ENCODE results near the gene FAM98B. TPM values are rescaled to one million over a fixed set of nuclear protein-coding genes. Genes with fewer than 3 reads are reported as not detected.

The FAM98B gene
- total and polyA plus RNA-seq, 2 experiments from 2014 or later: 10.1 to 32.5 TPM

DNA sequence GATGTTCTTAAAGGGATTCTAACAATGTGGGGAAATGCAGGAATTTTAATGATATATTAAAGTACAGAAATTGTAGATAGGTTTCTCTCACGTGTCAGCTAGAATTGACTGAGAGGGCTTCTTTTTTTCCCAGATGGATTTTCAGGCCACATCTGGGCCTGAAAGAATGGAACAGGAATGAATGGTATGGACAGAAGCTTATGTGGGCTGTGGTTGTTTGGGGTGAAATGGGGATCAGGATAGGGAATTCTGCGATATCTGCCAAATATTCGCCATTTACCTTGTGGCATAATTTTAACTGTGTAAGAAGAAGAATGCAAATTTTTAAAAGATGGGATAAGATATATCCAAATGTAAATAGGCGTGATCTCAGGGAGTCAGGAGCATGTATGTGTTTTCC lies 45.4 kb upstream of the FAM98B start:
- Mint-ChIP-seq H3K4me1 (peaks cover 3% of the 10 kb centered on the region; the same call in 1 of the 3 replicates), H3K36me3 (ENCODE audit: low read depth) (no peaks in the 10 kb centered on the region), H3K9me3 (peaks cover 5% of the 10 kb centered on the region; the same call in 1 of the 3 replicates), H3K4me3 (no peak overlapping the region), H3K27ac (no peak overlapping the region), H3K27me3 (ENCODE audit: insufficient read depth, low read depth, poor library complexity) (no peaks in the 10 kb centered on the region)
- no peak overlapping the region for H2AFZ ChIP-seq
- TF ChIP-seq JUNB (IDR thresholded peaks at IDR 0.05; ENCODE audit: unreplicated experiment) (no peak), EZH2 (IDR thresholded peaks at IDR 0.05; ENCODE audit: low read depth, unreplicated experiment) (no peak), NANOG (IDR thresholded peaks at IDR 0.05; ENCODE audit: borderline replicate concordance) (no peak), ZNF331 (CRISPR knock-in tag; IDR thresholded peaks at IDR 0.05; ENCODE audit: low read depth) (no peak), ZNF114 (CRISPR knock-in tag; IDR thresholded peaks at IDR 0.05) (no peak), POLR2AphosphoS5 (IDR thresholded peaks at IDR 0.05; ENCODE audit: low read depth) (no peak), STAT1 (IDR thresholded peaks at IDR 0.05; ENCODE audit: unreplicated experiment) (no peak), CREB1 (CRISPR knock-in tag; IDR thresholded peaks at IDR 0.05; ENCODE audit: low read depth) (no peak), EZH2phosphoT487 (IDR thresholded peaks at IDR 0.05; ENCODE audit: unreplicated experiment) (no peak)
- TF ChIP-seq, protein P1, sequence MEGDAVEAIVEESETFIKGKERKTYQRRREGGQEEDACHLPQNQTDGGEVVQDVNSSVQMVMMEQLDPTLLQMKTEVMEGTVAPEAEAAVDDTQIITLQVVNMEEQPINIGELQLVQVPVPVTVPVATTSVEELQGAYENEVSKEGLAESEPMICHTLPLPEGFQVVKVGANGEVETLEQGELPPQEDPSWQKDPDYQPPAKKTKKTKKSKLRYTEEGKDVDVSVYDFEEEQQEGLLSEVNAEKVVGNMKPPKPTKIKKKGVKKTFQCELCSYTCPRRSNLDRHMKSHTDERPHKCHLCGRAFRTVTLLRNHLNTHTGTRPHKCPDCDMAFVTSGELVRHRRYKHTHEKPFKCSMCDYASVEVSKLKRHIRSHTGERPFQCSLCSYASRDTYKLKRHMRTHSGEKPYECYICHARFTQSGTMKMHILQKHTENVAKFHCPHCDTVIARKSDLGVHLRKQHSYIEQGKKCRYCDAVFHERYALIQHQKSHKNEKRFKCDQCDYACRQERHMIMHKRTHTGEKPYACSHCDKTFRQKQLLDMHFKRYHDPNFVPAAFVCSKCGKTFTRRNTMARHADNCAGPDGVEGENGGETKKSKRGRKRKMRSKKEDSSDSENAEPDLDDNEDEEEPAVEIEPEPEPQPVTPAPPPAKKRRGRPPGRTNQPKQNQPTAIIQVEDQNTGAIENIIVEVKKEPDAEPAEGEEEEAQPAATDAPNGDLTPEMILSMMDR (conservative IDR thresholded peaks at IDR 0.05; ENCODE audit: low read depth in 2 of 2): no peak
- TF ChIP-seq, protein P2, sequence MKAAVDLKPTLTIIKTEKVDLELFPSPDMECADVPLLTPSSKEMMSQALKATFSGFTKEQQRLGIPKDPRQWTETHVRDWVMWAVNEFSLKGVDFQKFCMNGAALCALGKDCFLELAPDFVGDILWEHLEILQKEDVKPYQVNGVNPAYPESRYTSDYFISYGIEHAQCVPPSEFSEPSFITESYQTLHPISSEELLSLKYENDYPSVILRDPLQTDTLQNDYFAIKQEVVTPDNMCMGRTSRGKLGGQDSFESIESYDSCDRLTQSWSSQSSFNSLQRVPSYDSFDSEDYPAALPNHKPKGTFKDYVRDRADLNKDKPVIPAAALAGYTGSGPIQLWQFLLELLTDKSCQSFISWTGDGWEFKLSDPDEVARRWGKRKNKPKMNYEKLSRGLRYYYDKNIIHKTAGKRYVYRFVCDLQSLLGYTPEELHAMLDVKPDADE (IDR thresholded peaks at IDR 0.05): no peak
- TF ChIP-seq, protein P3, sequence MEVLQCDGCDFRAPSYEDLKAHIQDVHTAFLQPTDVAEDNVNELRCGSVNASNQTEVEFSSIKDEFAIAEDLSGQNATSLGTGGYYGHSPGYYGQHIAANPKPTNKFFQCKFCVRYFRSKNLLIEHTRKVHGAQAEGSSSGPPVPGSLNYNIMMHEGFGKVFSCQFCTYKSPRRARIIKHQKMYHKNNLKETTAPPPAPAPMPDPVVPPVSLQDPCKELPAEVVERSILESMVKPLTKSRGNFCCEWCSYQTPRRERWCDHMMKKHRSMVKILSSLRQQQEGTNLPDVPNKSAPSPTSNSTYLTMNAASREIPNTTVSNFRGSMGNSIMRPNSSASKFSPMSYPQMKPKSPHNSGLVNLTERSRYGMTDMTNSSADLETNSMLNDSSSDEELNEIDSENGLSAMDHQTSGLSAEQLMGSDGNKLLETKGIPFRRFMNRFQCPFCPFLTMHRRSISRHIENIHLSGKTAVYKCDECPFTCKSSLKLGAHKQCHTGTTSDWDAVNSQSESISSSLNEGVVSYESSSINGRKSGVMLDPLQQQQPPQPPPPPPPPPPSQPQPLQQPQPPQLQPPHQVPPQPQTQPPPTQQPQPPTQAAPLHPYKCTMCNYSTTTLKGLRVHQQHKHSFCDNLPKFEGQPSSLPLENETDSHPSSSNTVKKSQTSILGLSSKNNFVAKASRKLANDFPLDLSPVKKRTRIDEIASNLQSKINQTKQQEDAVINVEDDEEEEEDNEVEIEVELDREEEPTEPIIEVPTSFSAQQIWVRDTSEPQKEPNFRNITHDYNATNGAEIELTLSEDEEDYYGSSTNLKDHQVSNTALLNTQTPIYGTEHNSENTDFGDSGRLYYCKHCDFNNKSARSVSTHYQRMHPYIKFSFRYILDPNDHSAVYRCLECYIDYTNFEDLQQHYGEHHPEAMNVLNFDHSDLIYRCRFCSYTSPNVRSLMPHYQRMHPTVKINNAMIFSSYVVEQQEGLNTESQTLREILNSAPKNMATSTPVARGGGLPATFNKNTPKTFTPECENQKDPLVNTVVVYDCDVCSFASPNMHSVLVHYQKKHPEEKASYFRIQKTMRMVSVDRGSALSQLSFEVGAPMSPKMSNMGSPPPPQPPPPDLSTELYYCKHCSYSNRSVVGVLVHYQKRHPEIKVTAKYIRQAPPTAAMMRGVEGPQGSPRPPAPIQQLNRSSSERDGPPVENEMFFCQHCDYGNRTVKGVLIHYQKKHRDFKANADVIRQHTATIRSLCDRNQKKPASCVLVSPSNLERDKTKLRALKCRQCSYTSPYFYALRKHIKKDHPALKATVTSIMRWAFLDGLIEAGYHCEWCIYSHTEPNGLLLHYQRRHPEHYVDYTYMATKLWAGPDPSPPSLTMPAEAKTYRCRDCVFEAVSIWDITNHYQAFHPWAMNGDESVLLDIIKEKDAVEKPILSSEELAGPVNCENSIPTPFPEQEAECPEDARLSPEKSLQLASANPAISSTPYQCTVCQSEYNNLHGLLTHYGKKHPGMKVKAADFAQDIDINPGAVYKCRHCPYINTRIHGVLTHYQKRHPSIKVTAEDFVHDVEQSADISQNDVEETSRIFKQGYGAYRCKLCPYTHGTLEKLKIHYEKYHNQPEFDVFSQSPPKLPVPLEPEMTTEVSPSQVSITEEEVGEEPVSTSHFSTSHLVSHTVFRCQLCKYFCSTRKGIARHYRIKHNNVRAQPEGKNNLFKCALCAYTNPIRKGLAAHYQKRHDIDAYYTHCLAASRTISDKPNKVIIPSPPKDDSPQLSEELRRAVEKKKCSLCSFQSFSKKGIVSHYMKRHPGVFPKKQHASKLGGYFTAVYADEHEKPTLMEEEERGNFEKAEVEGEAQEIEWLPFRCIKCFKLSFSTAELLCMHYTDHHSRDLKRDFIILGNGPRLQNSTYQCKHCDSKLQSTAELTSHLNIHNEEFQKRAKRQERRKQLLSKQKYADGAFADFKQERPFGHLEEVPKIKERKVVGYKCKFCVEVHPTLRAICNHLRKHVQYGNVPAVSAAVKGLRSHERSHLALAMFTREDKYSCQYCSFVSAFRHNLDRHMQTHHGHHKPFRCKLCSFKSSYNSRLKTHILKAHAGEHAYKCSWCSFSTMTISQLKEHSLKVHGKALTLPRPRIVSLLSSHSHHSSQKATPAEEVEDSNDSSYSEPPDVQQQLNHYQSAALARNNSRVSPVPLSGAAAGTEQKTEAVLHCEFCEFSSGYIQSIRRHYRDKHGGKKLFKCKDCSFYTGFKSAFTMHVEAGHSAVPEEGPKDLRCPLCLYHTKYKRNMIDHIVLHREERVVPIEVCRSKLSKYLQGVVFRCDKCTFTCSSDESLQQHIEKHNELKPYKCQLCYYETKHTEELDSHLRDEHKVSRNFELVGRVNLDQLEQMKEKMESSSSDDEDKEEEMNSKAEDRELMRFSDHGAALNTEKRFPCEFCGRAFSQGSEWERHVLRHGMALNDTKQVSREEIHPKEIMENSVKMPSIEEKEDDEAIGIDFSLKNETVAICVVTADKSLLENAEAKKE (CRISPR knock-in tag; IDR thresholded peaks at IDR 0.05): no peak
- TF ChIP-seq, protein P4, sequence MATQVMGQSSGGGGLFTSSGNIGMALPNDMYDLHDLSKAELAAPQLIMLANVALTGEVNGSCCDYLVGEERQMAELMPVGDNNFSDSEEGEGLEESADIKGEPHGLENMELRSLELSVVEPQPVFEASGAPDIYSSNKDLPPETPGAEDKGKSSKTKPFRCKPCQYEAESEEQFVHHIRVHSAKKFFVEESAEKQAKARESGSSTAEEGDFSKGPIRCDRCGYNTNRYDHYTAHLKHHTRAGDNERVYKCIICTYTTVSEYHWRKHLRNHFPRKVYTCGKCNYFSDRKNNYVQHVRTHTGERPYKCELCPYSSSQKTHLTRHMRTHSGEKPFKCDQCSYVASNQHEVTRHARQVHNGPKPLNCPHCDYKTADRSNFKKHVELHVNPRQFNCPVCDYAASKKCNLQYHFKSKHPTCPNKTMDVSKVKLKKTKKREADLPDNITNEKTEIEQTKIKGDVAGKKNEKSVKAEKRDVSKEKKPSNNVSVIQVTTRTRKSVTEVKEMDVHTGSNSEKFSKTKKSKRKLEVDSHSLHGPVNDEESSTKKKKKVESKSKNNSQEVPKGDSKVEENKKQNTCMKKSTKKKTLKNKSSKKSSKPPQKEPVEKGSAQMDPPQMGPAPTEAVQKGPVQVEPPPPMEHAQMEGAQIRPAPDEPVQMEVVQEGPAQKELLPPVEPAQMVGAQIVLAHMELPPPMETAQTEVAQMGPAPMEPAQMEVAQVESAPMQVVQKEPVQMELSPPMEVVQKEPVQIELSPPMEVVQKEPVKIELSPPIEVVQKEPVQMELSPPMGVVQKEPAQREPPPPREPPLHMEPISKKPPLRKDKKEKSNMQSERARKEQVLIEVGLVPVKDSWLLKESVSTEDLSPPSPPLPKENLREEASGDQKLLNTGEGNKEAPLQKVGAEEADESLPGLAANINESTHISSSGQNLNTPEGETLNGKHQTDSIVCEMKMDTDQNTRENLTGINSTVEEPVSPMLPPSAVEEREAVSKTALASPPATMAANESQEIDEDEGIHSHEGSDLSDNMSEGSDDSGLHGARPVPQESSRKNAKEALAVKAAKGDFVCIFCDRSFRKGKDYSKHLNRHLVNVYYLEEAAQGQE (IDR thresholded peaks at IDR 0.05; ENCODE audit: unreplicated experiment): no peak
- ATAC-seq (no peak), DNase-seq (ENCODE audit: low spot score) (no peak)
- H3K79me2 ChIP-seq (replicated peaks; ENCODE audit: insufficient read depth): no peaks in the 10 kb centered on the region
- H3K4me1 ChIP-seq (ENCODE audit: insufficient read depth): no peaks in the 10 kb centered on the region
- H3K36me3 ChIP-seq (ENCODE audit: insufficient read depth): no peaks in the 10 kb centered on the region
- no peaks in the 10 kb centered on the region for H3K9me2 ChIP-seq (ENCODE audit: insufficient read depth)
- no peaks in the 10 kb centered on the region for H3K27me3 ChIP-seq (ENCODE audit: insufficient read depth)
- no peak overlapping the region for H3K4me3 ChIP-seq
- no peaks in the 10 kb centered on the region for H4K20me1 ChIP-seq (replicated peaks; ENCODE audit: insufficient read depth)
- H3K27ac ChIP-seq (ENCODE audit: low read depth): no peak overlapping the region
- no peak overlapping the region for H3K4me2 ChIP-seq
- no peaks in the 10 kb centered on the region for H3F3A ChIP-seq (replicated peaks; ENCODE audit: low read depth)

Data from GM23338 (cell line).